PC-9 (cell line): Measurements from ENCODE around the gene LDLRAD3.

Experiments
- CTCF ChIP-seq: fragments of 200-600 bp; sonication (generic); conservative IDR thresholded peaks from 2 replicates; pipeline ENCODE4 v1.6.1; 2017; ENCODE audit warnings: mixed run types, antibody characterized with exemption, mild to moderate bottlenecking, moderate library complexity
- EZH2 ChIP-seq: fragments of 200-600 bp; sonication (generic); IDR thresholded peaks from 2 replicates; pipeline ENCODE4 v1.8.0; 2017; ENCODE audit warnings: antibody characterized with exemption, low read depth

DNA sequence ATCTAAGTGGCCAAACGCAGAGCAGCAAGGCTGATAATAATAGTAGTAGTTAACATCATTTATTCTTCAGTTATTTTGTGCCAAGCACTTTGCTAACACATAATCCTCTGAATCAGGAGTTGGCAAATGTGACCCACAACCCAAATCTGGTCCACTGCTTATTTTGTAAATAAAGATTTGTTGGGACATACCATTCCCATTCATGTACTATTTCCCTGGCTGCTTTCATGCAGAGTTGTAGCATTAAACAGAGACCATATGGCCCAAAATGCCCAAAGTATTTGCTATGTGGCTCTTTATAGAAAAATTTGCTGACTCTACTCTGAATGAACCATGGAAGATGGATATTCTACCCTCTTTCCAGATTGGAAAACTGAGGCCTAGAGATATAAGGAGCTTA, 295.0 kb downstream of the LDLRAD3 start:
- no peak for TF ChIP-seq CTCF
- TF ChIP-seq EZH2, result no peak
